ENCODE data around the gene PCLO.

DNA sequence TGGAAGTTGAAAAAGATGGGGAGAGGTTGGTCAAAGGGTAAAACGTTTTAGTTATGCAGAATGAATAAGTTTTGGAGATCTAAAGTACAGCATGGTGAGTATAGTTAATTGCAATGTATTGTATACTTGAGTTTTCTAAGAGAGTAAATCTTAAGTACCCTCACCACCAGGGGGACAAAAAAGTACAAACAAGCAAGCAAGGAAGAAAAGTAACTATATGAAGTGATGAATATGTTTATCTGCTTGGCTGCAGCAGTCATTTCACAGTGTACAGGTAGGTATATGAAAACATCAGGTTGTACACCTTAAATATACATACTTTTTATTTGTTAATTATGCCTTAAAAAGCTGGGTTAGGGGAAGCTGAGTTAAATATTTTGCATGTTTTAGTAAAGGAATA lies 157.3 kb downstream of the PCLO start:
- TF ChIP-seq POLR2A (IDR thresholded peaks at IDR 0.05; ENCODE audit: control extremely low read depth in 1 of 2, low read depth in 2 of 2, low read length in 2 of 2) (no peak), EZH2 (IDR thresholded peaks at IDR 0.05; ENCODE audit: low read depth, low read length, severe bottlenecking) (no peak)
- TF ChIP-seq, protein P1, sequence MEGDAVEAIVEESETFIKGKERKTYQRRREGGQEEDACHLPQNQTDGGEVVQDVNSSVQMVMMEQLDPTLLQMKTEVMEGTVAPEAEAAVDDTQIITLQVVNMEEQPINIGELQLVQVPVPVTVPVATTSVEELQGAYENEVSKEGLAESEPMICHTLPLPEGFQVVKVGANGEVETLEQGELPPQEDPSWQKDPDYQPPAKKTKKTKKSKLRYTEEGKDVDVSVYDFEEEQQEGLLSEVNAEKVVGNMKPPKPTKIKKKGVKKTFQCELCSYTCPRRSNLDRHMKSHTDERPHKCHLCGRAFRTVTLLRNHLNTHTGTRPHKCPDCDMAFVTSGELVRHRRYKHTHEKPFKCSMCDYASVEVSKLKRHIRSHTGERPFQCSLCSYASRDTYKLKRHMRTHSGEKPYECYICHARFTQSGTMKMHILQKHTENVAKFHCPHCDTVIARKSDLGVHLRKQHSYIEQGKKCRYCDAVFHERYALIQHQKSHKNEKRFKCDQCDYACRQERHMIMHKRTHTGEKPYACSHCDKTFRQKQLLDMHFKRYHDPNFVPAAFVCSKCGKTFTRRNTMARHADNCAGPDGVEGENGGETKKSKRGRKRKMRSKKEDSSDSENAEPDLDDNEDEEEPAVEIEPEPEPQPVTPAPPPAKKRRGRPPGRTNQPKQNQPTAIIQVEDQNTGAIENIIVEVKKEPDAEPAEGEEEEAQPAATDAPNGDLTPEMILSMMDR (IDR thresholded peaks at IDR 0.05; ENCODE audit: control extremely low read depth in 1 of 3, insufficient read depth in 1 of 3, low read depth in 1 of 3, low read length in 3 of 3): peak in 1 of 3 experiments; percentile 37; a peak in 2 of 4 replicates
